Natural killer cell treated with Interleukin-12 subunit alpha and Interleukin-12 subunit beta and Interleukin-15 and Interleukin-18, amount 100 ng/mL, for 72 hours (primary cell): ENCODE data around the gene NET1. TPM values are rescaled to one million over a fixed set of nuclear protein-coding genes. Genes with fewer than 3 reads are reported as not detected.
A peak's percentile ranks its signal among the peaks of the same experiment; 100 is the strongest.

Experiments used
- ATAC-seq, 2 donors: fragments of 150-1000 bp; cut with Tn5 transposase in 1 of 2; sonication (Bioruptor Pico), chemical (Tn5 transposase) in 1 of 2; 2 replicates each; pipeline ENCODE4 v1.10.0; 2021
- DNase-seq: peaks from one replicate; pipeline ENCODE4 v3.0.0; 2022; ENCODE audit warnings: low spot score
- H3K27ac Mint-ChIP-seq, 2 donors: 1 replicate in 1 of 2; 2 replicates in 1 of 2; pipeline ENCODE4 v1.8.0; 2022; ENCODE audit warnings: mixed read lengths in 2 of 2, mild to moderate bottlenecking in 1 of 2, moderate library complexity in 1 of 2
- H3K27me3 Mint-ChIP-seq, 2 donors: 1 replicate in 1 of 2; 2 replicates in 1 of 2; pipeline ENCODE4 v1.8.0; 2022; ENCODE audit warnings: mixed read lengths in 2 of 2
- H3K36me3 Mint-ChIP-seq: one replicate; pipeline ENCODE4 v1.8.0; 2022; ENCODE audit warnings: mixed read lengths
- H3K4me1 Mint-ChIP-seq, 2 donors: 1 replicate in 1 of 2; 2 replicates in 1 of 2; pipeline ENCODE4 v1.8.0; 2022; ENCODE audit warnings: low read depth in 2 of 2, mixed read lengths in 2 of 2, mild to moderate bottlenecking in 1 of 2
- H3K4me3 Mint-ChIP-seq: one replicate; pipeline ENCODE4 v1.8.0; 2022; ENCODE audit warnings: mixed read lengths
- H3K9me3 Mint-ChIP-seq: 2 replicates; pipeline ENCODE4 v1.8.0; 2022; ENCODE audit warnings: mixed read lengths
- total RNA-seq, 2 donors: library from RNA; stranded (reverse); gene quantifications; one replicate each; pipeline ENCODE4 v1.2.3, GENCODE V29; 2022

The NET1 gene
- total RNA-seq, 2 donors from 2014 or later = 20.1 to 36.0 TPM

- no peak for ATAC-seq
- H3K9me3 Mint-ChIP-seq = no peaks in the 10 kb centered on the region
- peaks cover 6 to 23% of the 10 kb centered on the region in 2 donors for H3K27me3 Mint-ChIP-seq
- H3K4me1 Mint-ChIP-seq = no peaks in the 10 kb centered on the region
- no peak overlapping the region for H3K27ac Mint-ChIP-seq
- DNase-seq = peak; percentile 45
- no peak overlapping the region for H3K4me3 Mint-ChIP-seq
- no peaks in the 10 kb centered on the region for H3K36me3 Mint-ChIP-seq
Measured at GRCh38 chr10:5504146-5505072, 92.1 kb downstream of the NET1 start.

- Mint-ChIP-seq H3K4me3 (no peak overlapping the region), H3K27ac (no peak overlapping the region), H3K27me3 (peaks cover 6 to 23% of the 10 kb centered on the region in 2 donors), H3K36me3 (no peaks in the 10 kb centered on the region), H3K4me1 (no peaks in the 10 kb centered on the region), H3K9me3 (no peaks in the 10 kb centered on the region)
- peak; percentile 55 for DNase-seq
- ATAC-seq = no peak
Measured at GRCh38 chr10:5506246-5506645, 93.9 kb downstream of the NET1 start.

- DNase-seq = peak; percentile 39
- Mint-ChIP-seq H3K27me3 (peaks cover 6 to 23% of the 10 kb centered on the region in 2 donors), H3K9me3 (no peaks in the 10 kb centered on the region), H3K4me3 (no peak overlapping the region), H3K4me1 (no peaks in the 10 kb centered on the region), H3K36me3 (no peaks in the 10 kb centered on the region), H3K27ac (no peak overlapping the region)
- ATAC-seq = peak in 1 of 2 donors; percentile 37
Measured at GRCh38 chr10:5506751-5507648, 94.6 kb downstream of the NET1 start.

DNA sequence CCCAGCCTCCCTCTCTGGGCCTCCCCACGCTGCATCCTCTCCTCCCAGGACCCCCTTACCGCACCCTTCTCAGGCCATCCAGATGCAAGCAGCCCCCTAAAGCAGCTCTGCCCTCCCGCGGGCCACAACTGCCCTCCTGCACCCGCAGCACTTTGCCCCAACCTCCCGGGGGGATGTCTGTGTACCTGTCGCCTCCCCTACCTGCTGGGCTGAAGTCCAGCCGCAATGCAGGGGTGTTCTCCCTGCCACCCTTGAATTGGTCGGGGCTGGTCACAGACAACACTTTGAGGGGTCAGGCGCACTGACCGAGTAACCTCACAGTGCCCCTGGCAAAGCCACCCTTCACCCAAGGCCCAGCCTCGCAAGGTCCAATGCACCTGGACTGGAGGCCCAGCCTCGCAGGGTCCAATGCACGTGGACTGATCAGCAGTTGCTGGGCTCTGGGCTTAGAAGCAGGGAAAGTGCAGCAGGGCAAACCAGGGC is 95.3 kb downstream of the NET1 start:
- ATAC-seq = no peak
- Mint-ChIP-seq H3K36me3 (no peaks in the 10 kb centered on the region), H3K4me3 (no peak overlapping the region), H3K4me1 (no peaks in the 10 kb centered on the region), H3K27ac (no peak overlapping the region), H3K27me3 (peaks cover 12 to 28% of the 10 kb centered on the region in 2 donors), H3K9me3 (no peaks in the 10 kb centered on the region)
- peak; percentile 53 for DNase-seq

GRCh38 chr10:5508161-5508604 is 95.8 kb downstream of the NET1 start:
- Mint-ChIP-seq H3K27me3 (peaks cover 11 to 28% of the 10 kb centered on the region in 2 donors), H3K27ac (no peak overlapping the region), H3K36me3 (no peaks in the 10 kb centered on the region), H3K9me3 (no peaks in the 10 kb centered on the region), H3K4me1 (no peaks in the 10 kb centered on the region), H3K4me3 (no peak overlapping the region)
- no peak for ATAC-seq
- no peak for DNase-seq

Other genes starting within 250 kb of the NET1 start
- 1 to 10 TPM in 1 of 2 donors, under 1 TPM in 1; 0.38 to 1.3 TPM for gene AKR1C8, start 227.4 kb upstream of the NET1 start, total RNA-seq
- gene AKR1C4, start 215.7 kb upstream of the NET1 start, total RNA-seq = not detected
- not detected for gene UCN3, start 47.6 kb upstream of the NET1 start, total RNA-seq
- gene TUBAL3, start 7.7 kb upstream of the NET1 start, total RNA-seq = under 1 TPM in 1 of 2 donors, not detected in 1; 0.19 TPM
- not detected for gene CALML5, start 87.0 kb downstream of the NET1 start, total RNA-seq
- gene CALML3, start 112.4 kb downstream of the NET1 start, total RNA-seq = not detected